ENCODE measurements around the gene MORN1. TPM values are rescaled to one million over a fixed set of nuclear protein-coding genes. Genes with fewer than 3 reads are reported as not detected.

Gene MORN1
- polyA plus RNA-seq, 1 donor from 2014 or later: 10.9 TPM

DNA sequence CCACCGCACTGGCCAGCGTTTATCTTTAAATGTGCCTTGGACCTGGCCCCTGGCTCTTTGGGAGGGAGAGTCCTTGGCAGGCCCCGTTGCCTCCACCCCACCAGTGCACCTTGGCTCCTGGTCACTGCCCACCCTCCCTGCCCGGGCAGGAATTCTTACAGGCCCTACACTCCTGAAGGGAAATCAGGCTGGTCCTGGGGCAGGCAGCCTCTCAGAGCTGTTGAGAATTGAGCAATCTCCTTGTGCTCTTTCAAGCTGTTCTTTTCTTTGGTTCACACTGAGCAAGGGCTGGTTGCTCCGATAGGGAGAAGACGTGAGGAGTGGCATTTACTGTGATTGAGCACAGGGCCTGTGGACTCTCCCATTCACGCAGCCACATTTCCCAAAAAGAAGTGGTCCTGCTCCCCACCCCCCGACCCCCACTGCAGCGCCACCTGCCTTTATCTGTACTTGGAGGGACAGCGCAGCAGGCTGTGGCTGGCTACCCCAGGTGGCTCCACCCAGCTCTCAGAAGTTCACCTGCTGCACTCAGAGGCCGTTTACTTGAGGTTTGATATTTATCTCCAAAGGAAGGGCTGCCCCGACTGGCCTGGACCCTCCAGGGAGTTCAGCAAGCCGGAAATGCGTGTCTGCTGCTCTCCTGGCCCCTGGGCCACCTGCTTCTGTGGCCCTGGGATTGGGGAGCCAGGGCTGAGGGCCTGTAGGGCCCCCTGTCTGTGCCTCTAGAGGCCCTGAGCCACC lies 115.4 kb downstream of the MORN1 start (continued):
- no peak for TF ChIP-seq EZH2 (IDR thresholded peaks at IDR 0.05; ENCODE audit: borderline replicate concordance, insufficient read depth, low read length, poor library complexity, severe bottlenecking)
- no peak for TF ChIP-seq TAF1 (IDR thresholded peaks at IDR 0.05; ENCODE audit: low read depth)

DNA sequence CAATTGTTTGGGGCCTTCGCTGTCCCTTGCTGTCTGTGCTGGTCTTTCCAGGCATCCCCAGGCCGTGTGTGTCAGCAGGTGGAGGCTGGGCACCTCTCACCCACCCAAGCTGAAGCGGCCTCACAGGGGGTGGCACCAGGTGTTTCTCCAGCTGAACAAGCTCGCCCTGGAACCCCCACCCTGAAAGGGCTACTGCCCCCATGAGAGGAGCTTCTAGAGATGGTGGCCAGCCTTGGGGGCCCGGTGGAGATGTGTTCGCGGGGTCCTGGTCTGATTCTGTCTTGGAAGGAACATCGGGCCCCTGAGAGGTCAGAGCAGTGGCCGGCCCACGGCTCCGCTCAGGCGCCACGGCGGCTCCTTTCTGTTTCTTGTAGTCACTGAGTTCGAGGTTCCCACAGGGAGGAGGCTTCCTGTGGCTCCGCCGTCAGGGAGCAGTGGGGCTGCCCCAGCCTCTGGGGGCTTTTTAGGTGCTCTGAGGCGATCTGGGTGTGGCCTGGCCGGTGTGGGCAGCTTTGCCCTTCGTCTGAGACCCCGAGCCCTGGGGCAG lies 116.4 kb downstream of the MORN1 start:
- Histone ChIP-seq H3K9me2 (ENCODE audit: insufficient read depth, low read length) (no peaks in the 10 kb centered on the region), H3K79me2 (replicated peaks; ENCODE audit: insufficient read depth, low read length) (peaks cover 66% of the 10 kb centered on the region), H3K9me3 (ENCODE audit: low read length) (no peaks in the 10 kb centered on the region), H3K27ac (ENCODE audit: low read length) (no peak overlapping the region), H2AFZ (ENCODE audit: low read depth, low read length) (no peak overlapping the region), H3K4me3 (ENCODE audit: low read length) (no peak overlapping the region), H3K36me3 (ENCODE audit: insufficient read depth, low read length) (no peaks in the 10 kb centered on the region), H4K20me1 (ENCODE audit: insufficient read depth) (no peaks in the 10 kb centered on the region), H3F3A (ENCODE audit: insufficient read depth, low read length, poor library complexity, severe bottlenecking) (no peaks in the 10 kb centered on the region), H3K4me2 (ENCODE audit: low read length) (no peak overlapping the region), H3K27me3 (ENCODE audit: insufficient read depth, low read depth, low read length) (no peaks in the 10 kb centered on the region), H3K9ac (ENCODE audit: low read length) (no peak overlapping the region)
- TF ChIP-seq TAF1 (IDR thresholded peaks at IDR 0.05; ENCODE audit: low read depth) (no peak), SMC3 (conservative IDR thresholded peaks at IDR 0.05; ENCODE audit: poor library complexity) (no peak), EP300 (conservative IDR thresholded peaks at IDR 0.05; ENCODE audit: poor library complexity, severe bottlenecking) (no peak), MXI1 (conservative IDR thresholded peaks at IDR 0.05; ENCODE audit: poor library complexity, severe bottlenecking) (no peak), RAD21 (conservative IDR thresholded peaks at IDR 0.05) (no peak), EZH2 (IDR thresholded peaks at IDR 0.05; ENCODE audit: borderline replicate concordance, insufficient read depth, low read length, poor library complexity, severe bottlenecking) (no peak), POLR2AphosphoS5 (IDR thresholded peaks at IDR 0.05) (no peak)
- TF ChIP-seq, protein P1, sequence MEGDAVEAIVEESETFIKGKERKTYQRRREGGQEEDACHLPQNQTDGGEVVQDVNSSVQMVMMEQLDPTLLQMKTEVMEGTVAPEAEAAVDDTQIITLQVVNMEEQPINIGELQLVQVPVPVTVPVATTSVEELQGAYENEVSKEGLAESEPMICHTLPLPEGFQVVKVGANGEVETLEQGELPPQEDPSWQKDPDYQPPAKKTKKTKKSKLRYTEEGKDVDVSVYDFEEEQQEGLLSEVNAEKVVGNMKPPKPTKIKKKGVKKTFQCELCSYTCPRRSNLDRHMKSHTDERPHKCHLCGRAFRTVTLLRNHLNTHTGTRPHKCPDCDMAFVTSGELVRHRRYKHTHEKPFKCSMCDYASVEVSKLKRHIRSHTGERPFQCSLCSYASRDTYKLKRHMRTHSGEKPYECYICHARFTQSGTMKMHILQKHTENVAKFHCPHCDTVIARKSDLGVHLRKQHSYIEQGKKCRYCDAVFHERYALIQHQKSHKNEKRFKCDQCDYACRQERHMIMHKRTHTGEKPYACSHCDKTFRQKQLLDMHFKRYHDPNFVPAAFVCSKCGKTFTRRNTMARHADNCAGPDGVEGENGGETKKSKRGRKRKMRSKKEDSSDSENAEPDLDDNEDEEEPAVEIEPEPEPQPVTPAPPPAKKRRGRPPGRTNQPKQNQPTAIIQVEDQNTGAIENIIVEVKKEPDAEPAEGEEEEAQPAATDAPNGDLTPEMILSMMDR (IDR thresholded peaks at IDR 0.05; ENCODE audit: poor library complexity, severe bottlenecking): no peak
- TF ChIP-seq, protein P2, sequence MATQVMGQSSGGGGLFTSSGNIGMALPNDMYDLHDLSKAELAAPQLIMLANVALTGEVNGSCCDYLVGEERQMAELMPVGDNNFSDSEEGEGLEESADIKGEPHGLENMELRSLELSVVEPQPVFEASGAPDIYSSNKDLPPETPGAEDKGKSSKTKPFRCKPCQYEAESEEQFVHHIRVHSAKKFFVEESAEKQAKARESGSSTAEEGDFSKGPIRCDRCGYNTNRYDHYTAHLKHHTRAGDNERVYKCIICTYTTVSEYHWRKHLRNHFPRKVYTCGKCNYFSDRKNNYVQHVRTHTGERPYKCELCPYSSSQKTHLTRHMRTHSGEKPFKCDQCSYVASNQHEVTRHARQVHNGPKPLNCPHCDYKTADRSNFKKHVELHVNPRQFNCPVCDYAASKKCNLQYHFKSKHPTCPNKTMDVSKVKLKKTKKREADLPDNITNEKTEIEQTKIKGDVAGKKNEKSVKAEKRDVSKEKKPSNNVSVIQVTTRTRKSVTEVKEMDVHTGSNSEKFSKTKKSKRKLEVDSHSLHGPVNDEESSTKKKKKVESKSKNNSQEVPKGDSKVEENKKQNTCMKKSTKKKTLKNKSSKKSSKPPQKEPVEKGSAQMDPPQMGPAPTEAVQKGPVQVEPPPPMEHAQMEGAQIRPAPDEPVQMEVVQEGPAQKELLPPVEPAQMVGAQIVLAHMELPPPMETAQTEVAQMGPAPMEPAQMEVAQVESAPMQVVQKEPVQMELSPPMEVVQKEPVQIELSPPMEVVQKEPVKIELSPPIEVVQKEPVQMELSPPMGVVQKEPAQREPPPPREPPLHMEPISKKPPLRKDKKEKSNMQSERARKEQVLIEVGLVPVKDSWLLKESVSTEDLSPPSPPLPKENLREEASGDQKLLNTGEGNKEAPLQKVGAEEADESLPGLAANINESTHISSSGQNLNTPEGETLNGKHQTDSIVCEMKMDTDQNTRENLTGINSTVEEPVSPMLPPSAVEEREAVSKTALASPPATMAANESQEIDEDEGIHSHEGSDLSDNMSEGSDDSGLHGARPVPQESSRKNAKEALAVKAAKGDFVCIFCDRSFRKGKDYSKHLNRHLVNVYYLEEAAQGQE (IDR thresholded peaks at IDR 0.05; ENCODE audit: borderline replicate concordance): no peak

All from neural cell (in vitro differentiated cells).